ENCODE measurements around the gene PAX3. TPM values are rescaled to one million over a fixed set of nuclear protein-coding genes. Genes with fewer than 3 reads are reported as not detected.

PAX3 gene
- total and polyA plus RNA-seq, 9 of the 15 experiments (the other 6 are each of a cell fraction or from before 2014, with no cell fraction given) = not detected

DNA sequence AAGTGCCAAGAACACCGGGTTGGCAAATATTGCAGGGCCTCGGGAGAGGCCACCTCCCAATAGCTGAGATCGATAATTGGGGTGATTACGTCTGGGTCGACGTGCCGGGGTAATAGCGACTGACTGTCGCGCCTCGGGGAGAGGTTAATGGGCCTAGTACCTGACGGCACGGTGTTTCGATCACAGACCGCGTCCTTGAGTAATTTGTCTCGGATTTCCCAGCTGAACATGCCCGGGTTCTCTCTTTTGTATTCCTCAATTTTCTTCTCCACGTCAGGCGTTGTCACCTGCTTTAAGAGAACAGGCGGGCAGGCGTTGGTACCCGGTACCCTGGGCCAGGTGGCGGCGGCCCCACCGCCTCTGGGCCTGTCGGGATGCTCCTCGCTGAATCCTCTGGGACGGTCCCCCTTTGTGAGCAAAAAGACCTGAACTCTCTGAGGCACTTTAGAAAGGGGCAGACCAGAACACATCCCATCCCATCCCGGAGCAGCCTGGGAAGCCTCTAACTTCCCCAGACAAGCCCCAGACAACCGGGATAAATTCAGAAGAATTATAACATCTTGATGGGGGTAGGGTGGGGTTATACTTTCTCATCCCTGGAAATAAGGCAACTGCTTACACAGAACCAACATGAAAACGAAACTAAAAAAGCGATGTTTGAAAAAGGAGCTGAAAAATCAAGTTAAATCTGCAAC is 3.3 kb downstream of the PAX3 start (continued):
- no peak for TF ChIP-seq RBBP5 (IDR thresholded peaks at IDR 0.05; ENCODE audit: borderline replicate concordance, insufficient read depth, low read length, poor library complexity, severe bottlenecking)

DNA sequence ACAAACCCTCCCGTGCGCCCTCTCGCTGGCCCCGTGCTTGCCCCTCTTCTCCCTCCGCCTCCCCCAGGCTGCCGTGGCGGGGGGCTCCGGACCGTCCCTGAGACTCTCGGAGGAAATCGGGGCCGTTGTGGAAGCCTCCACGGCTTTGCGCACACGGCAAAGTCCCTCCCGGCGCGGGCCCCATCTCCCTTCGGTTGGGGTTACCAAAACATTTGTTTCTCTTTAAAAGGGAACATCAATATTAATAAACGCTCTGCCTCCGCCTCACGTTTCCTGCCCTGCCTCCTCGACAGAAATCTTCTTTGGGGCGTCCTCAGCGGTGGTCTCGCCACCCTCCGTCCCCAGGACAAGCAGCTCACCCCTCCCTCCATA is 3.8 kb downstream of the PAX3 start:
- H3K9me1 ChIP-seq (ENCODE audit: control insufficient read depth, insufficient read depth, low read length) = no peaks in the 10 kb centered on the region
- no peaks in the 10 kb centered on the region for H4K20me1 ChIP-seq (replicated peaks; ENCODE audit: control insufficient read depth, insufficient read depth, low read length)
- CTCF ChIA-PET (ENCODE audit: low intra/inter-chr PET ratio) = no interaction called here
- no peak for FAIRE-seq
- H2AFZ ChIP-seq (ENCODE audit: low read depth, low read length) = no peak overlapping the region
- no peak overlapping the region for H3K9ac ChIP-seq (ENCODE audit: insufficient read depth in 1 of 2, low read depth in 2 of 2, low read length in 2 of 2)
- no peak for TF ChIP-seq FOXM1 (IDR thresholded peaks at IDR 0.05; ENCODE audit: low read depth)
- TF ChIP-seq FOXM1 (CRISPR knock-in tag; IDR thresholded peaks at IDR 0.05; ENCODE audit: low read depth) = no peak
- TF ChIP-seq, protein P1, sequence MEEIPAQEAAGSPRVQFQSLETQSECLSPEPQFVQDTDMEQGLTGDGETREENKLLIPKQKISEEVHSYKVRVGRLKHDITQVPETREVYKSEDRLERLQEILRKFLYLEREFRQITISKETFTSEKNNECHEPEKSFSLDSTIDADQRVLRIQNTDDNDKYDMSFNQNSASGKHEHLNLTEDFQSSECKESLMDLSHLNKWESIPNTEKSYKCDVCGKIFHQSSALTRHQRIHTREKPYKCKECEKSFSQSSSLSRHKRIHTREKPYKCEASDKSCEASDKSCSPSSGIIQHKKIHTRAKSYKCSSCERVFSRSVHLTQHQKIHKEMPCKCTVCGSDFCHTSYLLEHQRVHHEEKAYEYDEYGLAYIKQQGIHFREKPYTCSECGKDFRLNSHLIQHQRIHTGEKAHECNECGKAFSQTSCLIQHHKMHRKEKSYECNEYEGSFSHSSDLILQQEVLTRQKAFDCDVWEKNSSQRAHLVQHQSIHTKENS (CRISPR knock-in tag; IDR thresholded peaks at IDR 0.05) = no peak
- TF ChIP-seq SMAD2 (IDR thresholded peaks at IDR 0.05; ENCODE audit: low read depth, low read length) = no peak
- TF ChIP-seq IFI16 (CRISPR knock-in tag; IDR thresholded peaks at IDR 0.05) = no peak
- TF ChIP-seq NCOA6 (IDR thresholded peaks at IDR 0.05) = no peak
- H3K4me1 ChIP-seq (replicated peaks in 1 of 2; ENCODE audit: control insufficient read depth in 2 of 2, insufficient read depth in 2 of 2, low read length in 2 of 2) = peaks cover 0 to 12% of the 10 kb centered on the region in 2 experiments; a peak in 1 of 5 replicates
- intact Hi-C loops (cut with micrococcal nuclease) (no loop called here), in situ Hi-C loops (cut with MboI) (no loop called here)
- H3K9me3 ChIP-seq (replicated peaks; ENCODE audit: control insufficient read depth, insufficient read depth, low read depth, low read length) = no peaks in the 10 kb centered on the region
- ATAC-seq = no peak
- no peak overlapping the region for H3K27ac ChIP-seq (ENCODE audit: extremely low read depth, low read depth, low read length)
- H3K79me2 ChIP-seq (ENCODE audit: control insufficient read depth, insufficient read depth, low read length) = no peaks in the 10 kb centered on the region
- WGBS (ENCODE audit: insufficient coverage, low coverage, missing lambda C conversion rate) = 27% methylated on average over 14 of the region's 27 CpGs
- DNase-seq (ENCODE audit: extremely low read depth in 1 of 4, low spot score in 3 of 4) = no peak
- no TSS peak for BruUV-seq (replicated peaks)
- H3K4me2 ChIP-seq (ENCODE audit: insufficient read depth, low read length) = no peak overlapping the region
- POLR2A ChIA-PET = no interaction called here
- H3K36me3 ChIP-seq (ENCODE audit: control insufficient read depth, insufficient read depth, low read length) = no peaks in the 10 kb centered on the region
- no peak overlapping the region for H3K4me3 ChIP-seq
- H3K27me3 ChIP-seq (ENCODE audit: control insufficient read depth in 2 of 2, insufficient read depth in 2 of 2, low read length in 2 of 2) = peaks cover 0 to 52% of the 10 kb centered on the region in 2 experiments; a peak in 3 of 5 replicates
